Bronchial epithelial cell (primary cell): ENCODE measurements around the gene NID1. TPM values are rescaled to one million over a fixed set of nuclear protein-coding genes. Genes with fewer than 3 reads are reported as not detected.
"Not testable (repeated sequence)": the region's sequence is repeated elsewhere in the genome, so short reads cannot be mapped to it uniquely, and the experiment has no call there.

ENCODE experiments used
- DNase-seq: peaks from one replicate; pipeline ENCODE4 v3.0.0-alpha.2; 2010; ENCODE audit warnings: low read depth
- FAIRE-seq: peaks from 2 replicates; lab custom pipeline; 2011; peaks lifted over from hg19 to GRCh38; lab: Jason Lieb, UNC
- H3K27me3 ChIP-seq: 2 replicates; pipeline ENCODE4 v1.5.1; 2011; ENCODE audit warnings: low read length; ENCODE audit not compliant: control insufficient read depth, insufficient read depth
- H3K36me3 ChIP-seq: 2 replicates; pipeline ENCODE4 v1.5.1; 2011; ENCODE audit warnings: low read length; ENCODE audit not compliant: control insufficient read depth, insufficient read depth
- H3K4me3 ChIP-seq: 2 replicates; pipeline ENCODE4 v1.5.1; 2011; ENCODE audit warnings: mild to moderate bottlenecking, low read depth, low read length, control low read depth
- CTCF ChIP-seq: IDR thresholded peaks from 2 replicates; pipeline ENCODE4 v1.5.1; 2011; ENCODE audit warnings: mild to moderate bottlenecking, moderate library complexity, low read length, control low read depth, inconsistent platforms; ENCODE audit not compliant: insufficient read depth, severe bottlenecking
- total RNA-seq: library from RNA; depleted of rRNA; stranded (reverse); fragments of >200 nt; gene quantifications from 2 replicates; pipeline ENCODE4 v1.2.1, GENCODE V29; 2014

The NID1 gene
- total RNA-seq, 1 donor from 2014 or later, result 1.3 TPM

DNA sequence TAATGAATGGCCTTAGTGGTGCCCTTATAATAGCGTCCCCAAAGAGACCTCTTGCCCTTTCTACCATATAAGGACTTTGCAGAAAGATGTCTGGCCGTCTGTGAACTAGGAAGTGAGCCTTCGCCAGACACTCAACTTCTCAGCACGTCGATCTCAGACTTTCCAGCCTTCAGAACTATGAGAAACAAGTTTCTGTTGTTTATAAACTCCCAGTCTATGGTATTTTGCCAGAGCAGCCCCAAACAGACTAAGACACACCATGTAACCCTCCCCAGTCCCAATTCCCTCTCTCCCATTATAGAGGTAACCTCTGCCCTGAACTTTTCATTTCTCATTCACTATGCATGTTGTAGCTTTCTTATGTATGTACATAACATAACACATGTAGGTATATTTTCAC, 55.7 kb downstream of the NID1 start:
- no peak for TF ChIP-seq CTCF
- DNase-seq (no peak), FAIRE-seq (no peak)
- no peaks in the 10 kb centered on the region for H3K27me3 ChIP-seq
- H3K36me3 ChIP-seq, result no peaks in the 10 kb centered on the region
- H3K4me3 ChIP-seq, result no peak overlapping the region

DNA sequence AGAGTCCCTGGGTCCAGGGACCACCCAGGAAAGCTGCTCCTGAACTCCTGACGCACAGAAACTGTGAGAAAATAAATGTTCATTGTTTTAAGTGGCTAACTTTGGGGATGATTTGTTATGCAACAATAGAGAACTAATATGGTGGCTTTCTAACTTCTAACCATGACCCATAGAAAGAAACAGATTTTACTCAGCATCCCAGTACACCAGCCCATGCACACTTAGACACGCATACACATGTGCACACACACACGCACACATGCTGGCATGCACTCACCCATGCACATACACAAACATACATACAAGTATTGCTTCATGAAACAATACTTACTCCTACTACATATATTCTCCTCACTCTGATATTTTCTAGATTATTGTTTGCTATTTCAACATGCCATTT, 57.1 kb downstream of the NID1 start:
- Histone ChIP-seq H3K27me3 (no peaks in the 10 kb centered on the region), H3K36me3 (no peaks in the 10 kb centered on the region), H3K4me3 (no peak overlapping the region)
- no peak for FAIRE-seq
- DNase-seq, result no peak
- no peak for TF ChIP-seq CTCF

DNA sequence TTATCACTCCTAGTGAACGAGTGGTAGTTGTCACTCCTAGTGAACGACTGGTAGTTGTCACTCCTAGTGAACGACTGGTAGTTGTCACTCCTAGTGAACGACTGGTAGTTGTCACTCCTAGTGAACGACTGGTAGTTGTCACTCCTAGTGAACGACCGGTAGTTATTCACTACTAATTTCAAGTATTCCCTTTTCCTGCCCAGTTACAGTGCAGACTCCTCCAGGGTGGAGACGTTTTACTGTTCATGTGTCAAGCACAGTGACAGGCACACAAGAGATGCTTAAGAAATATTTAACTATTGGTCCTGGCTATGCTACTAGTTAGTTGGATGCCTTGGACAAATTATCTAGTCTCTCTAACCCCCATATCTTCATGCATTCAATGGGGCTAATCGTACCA, 61.8 kb downstream of the NID1 start:
- not testable (repeated sequence) for FAIRE-seq, H3K4me3 ChIP-seq, H3K36me3 ChIP-seq, H3K27me3 ChIP-seq, DNase-seq

DNA sequence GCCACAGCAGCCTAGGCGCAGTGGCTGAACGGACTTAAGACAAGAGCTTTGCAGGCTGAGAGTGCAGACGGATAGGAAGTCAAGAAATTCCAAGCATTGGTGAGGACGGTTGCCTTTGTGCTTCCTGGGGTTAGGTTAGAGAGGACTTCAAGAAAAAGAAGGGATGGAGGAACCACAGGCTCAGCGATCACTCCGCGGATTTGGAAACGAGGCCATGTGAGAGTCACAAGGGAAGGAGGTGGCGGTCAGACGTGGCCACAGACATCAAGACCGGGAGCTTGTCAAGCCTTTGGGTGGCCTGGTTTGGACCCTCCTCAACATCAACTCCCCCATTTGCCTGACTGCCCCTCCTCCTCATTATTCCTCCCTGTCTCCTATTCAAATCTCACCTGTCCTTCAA, 62.3 kb downstream of the NID1 start:
- no peak for DNase-seq
- no peak for TF ChIP-seq CTCF
- H3K27me3 ChIP-seq, result no peaks in the 10 kb centered on the region
- no peak for FAIRE-seq
- no peak overlapping the region for H3K4me3 ChIP-seq
- H3K36me3 ChIP-seq, result no peaks in the 10 kb centered on the region

DNA sequence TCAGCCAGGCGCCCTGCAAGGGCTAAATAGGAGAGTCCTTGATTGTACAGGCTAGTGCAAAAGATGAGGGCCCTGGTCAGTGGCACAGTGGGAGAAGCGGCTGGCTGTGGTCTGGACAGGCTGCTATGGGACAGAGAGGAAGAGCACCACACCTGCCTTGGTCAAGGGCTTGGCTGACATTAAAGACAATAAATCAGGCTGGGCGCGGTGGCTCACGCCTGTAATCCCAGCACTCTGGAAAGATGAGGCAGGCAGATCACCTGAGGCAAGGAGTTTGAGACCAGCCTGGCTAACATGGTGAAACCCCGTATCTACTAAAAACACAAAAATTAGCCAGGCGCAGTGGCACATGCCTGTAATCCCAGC, 62.9 kb downstream of the NID1 start:
- no peak for DNase-seq
- FAIRE-seq, result no peak
- no peaks in the 10 kb centered on the region for H3K36me3 ChIP-seq
- no peak overlapping the region for H3K4me3 ChIP-seq
- TF ChIP-seq CTCF, result no peak
- H3K27me3 ChIP-seq, result no peaks in the 10 kb centered on the region

DNA sequence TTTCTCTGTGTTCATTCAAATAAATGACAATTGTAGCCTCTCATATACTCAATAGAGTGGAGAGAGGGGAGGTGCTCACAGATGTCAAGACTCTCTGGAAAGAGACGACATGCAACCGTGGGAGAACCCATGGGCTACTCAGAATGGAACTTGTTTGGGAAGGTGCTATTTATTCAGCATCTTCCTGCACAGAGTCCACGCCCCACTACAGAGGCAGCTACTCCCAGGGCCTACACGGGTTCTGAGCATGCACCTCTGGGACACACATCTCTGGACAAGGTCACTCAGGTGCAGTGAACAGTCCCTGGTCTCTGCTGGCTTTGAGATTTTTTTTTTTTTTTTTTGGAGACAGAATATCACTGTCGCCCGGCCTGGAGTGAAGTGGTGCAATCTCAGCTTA, 64.1 kb downstream of the NID1 start:
- DNase-seq (no peak), FAIRE-seq (no peak)
- Histone ChIP-seq H3K27me3 (no peaks in the 10 kb centered on the region), H3K36me3 (no peaks in the 10 kb centered on the region), H3K4me3 (no peak overlapping the region)
- no peak for TF ChIP-seq CTCF
